DOHH2 (cell line): ENCODE data around the gene NFE2L1.

ENCODE experiments used
- H3F3A ChIP-seq: fragments of 200-600 bp; sonication (generic), shearing (Covaris generic); 2 replicates; pipeline ENCODE4 v1.6.0; 2016; ENCODE audit warnings: antibody characterized with exemption, mild to moderate bottlenecking; ENCODE audit not compliant: control insufficient read depth, insufficient read depth
- H3K27ac ChIP-seq: fragments of 200-600 bp; sonication (generic); 2 replicates; pipeline ENCODE4 v1.5.1; 2014; ENCODE audit warnings: low read depth, mild to moderate bottlenecking, low read length, moderate library complexity
- H3K27me3 ChIP-seq: fragments of 200-600 bp; sonication (generic); 2 replicates; pipeline ENCODE4 v1.6.1; 2014; ENCODE audit warnings: mild to moderate bottlenecking, low read length, mixed read lengths; ENCODE audit not compliant: control insufficient read depth
- H3K36me3 ChIP-seq: fragments of 200-600 bp; sonication (generic); 2 replicates; pipeline ENCODE4 v1.6.1; 2014; ENCODE audit warnings: mild to moderate bottlenecking, low read length, moderate library complexity, mixed read lengths; ENCODE audit not compliant: control insufficient read depth
- H3K4me1 ChIP-seq: fragments of 200-600 bp; sonication (generic); 2 replicates; pipeline ENCODE4 v1.6.1; 2014; ENCODE audit warnings: mild to moderate bottlenecking, low read length, mixed read lengths; ENCODE audit not compliant: control insufficient read depth
- H3K4me2 ChIP-seq: fragments of 200-600 bp; sonication (generic); 2 replicates; pipeline ENCODE4 v1.6.0; 2014; ENCODE audit warnings: mild to moderate bottlenecking, low read length, moderate library complexity
- H3K4me3 ChIP-seq: fragments of 200-600 bp; sonication (generic); 2 replicates; pipeline ENCODE4 v1.5.1; 2014; ENCODE audit warnings: mild to moderate bottlenecking, low read length, mixed read lengths
- H3K79me2 ChIP-seq: fragments of 200-600 bp; sonication (generic); 2 replicates; pipeline ENCODE4 v1.6.1; 2014; ENCODE audit warnings: mild to moderate bottlenecking, low read length, mixed read lengths; ENCODE audit not compliant: control insufficient read depth
- H3K9me2 ChIP-seq: fragments of 200-600 bp; sonication (generic); replicated peaks from 2 replicates; pipeline ENCODE4 v1.6.1; 2014; ENCODE audit warnings: mild to moderate bottlenecking, low read length, mixed read lengths; ENCODE audit not compliant: control insufficient read depth
- H3K9me3 ChIP-seq: fragments of 200-600 bp; sonication (generic); 2 replicates; pipeline ENCODE4 v1.6.1; 2014; ENCODE audit warnings: antibody characterized with exemption, low read length, mixed read lengths; ENCODE audit not compliant: control insufficient read depth, insufficient read depth
- H4K20me1 ChIP-seq: fragments of 200-600 bp; sonication (generic); 2 replicates; pipeline ENCODE4 v1.6.0; 2014; ENCODE audit warnings: low read depth, mild to moderate bottlenecking, antibody characterized with exemption, low read length, moderate library complexity; ENCODE audit not compliant: control insufficient read depth, insufficient read depth
- CTCF ChIP-seq: fragments of 200-600 bp; sonication (generic); IDR thresholded peaks from one replicate; pipeline ENCODE4 v1.5.1; 2014; ENCODE audit warnings: antibody characterized with exemption, mild to moderate bottlenecking, low read depth, low read length; ENCODE audit not compliant: poor library complexity, severe bottlenecking
- EZH2phosphoT487 ChIP-seq: fragments of 200-600 bp; sonication (generic); IDR thresholded peaks from 2 replicates; pipeline ENCODE4 v1.6.1; 2017; ENCODE audit warnings: borderline replicate concordance, mild to moderate bottlenecking, antibody characterized with exemption, low read length, moderate library complexity, mixed read lengths

Gene NFE2L1

GRCh38 chr17:48021934-48022333 is 26.2 kb upstream of the NFE2L1 start:
- peaks cover 38% of the 10 kb centered on the region for H3K27me3 ChIP-seq
- no peak overlapping the region for H3K4me2 ChIP-seq
- H3K4me3 ChIP-seq: no peak overlapping the region
- no peak for TF ChIP-seq CTCF
- no peak for TF ChIP-seq EZH2phosphoT487
- H4K20me1 ChIP-seq: no peaks in the 10 kb centered on the region
- H3K36me3 ChIP-seq: no peaks in the 10 kb centered on the region
- H3K27ac ChIP-seq: no peak overlapping the region
- peaks cover 33% of the 10 kb centered on the region for H3K4me1 ChIP-seq
- no peaks in the 10 kb centered on the region for H3K9me2 ChIP-seq
- no peaks in the 10 kb centered on the region for H3F3A ChIP-seq
- no peaks in the 10 kb centered on the region for H3K9me3 ChIP-seq
- H3K79me2 ChIP-seq: no peaks in the 10 kb centered on the region

GRCh38 chr17:48022901-48023300 is 25.3 kb upstream of the NFE2L1 start:
- H3K4me3 ChIP-seq: no peak overlapping the region

GRCh38 chr17:48023400-48024148 is 24.6 kb upstream of the NFE2L1 start:
- TF ChIP-seq CTCF (no peak), EZH2phosphoT487 (no peak; the same call in none of the 2 replicates)
- H3F3A ChIP-seq: no peaks in the 10 kb centered on the region
- no peaks in the 10 kb centered on the region for H3K9me3 ChIP-seq
- H3K27me3 ChIP-seq: peaks cover 38% of the 10 kb centered on the region
- H3K9me2 ChIP-seq: no peaks in the 10 kb centered on the region
- no peaks in the 10 kb centered on the region for H4K20me1 ChIP-seq
- no peak overlapping the region for H3K27ac ChIP-seq
- peaks cover 33% of the 10 kb centered on the region for H3K4me1 ChIP-seq
- H3K79me2 ChIP-seq: no peaks in the 10 kb centered on the region
- peak overlapping the region; percentile 88 for H3K4me2 ChIP-seq
- H3K36me3 ChIP-seq: no peaks in the 10 kb centered on the region
- peak overlapping the region; percentile 69 for H3K4me3 ChIP-seq

More at GRCh38 chr17:48022901-48023300, 25.3 kb upstream of the NFE2L1 start:
- H3K4me2 ChIP-seq: peak overlapping the region; percentile 88
- H3K36me3 ChIP-seq: no peaks in the 10 kb centered on the region
- no peaks in the 10 kb centered on the region for H3K9me3 ChIP-seq
- H3K4me1 ChIP-seq: peaks cover 33% of the 10 kb centered on the region
- no peaks in the 10 kb centered on the region for H3F3A ChIP-seq
- peaks cover 38% of the 10 kb centered on the region for H3K27me3 ChIP-seq
- TF ChIP-seq EZH2phosphoT487: no peak
- no peak for TF ChIP-seq CTCF
- no peaks in the 10 kb centered on the region for H3K79me2 ChIP-seq
- H3K27ac ChIP-seq: no peak overlapping the region
- no peaks in the 10 kb centered on the region for H4K20me1 ChIP-seq
- no peaks in the 10 kb centered on the region for H3K9me2 ChIP-seq
